ENCODE results near the gene ERO1A. TPM values are rescaled to one million over a fixed set of nuclear protein-coding genes. Genes with fewer than 3 reads are reported as not detected.

ERO1A gene
- total and polyA plus RNA-seq, 9 of the 15 experiments (the other 6 are each of a cell fraction or from before 2014, with no cell fraction given): 11.0 to 46.2 (median 27.6) TPM

DNA sequence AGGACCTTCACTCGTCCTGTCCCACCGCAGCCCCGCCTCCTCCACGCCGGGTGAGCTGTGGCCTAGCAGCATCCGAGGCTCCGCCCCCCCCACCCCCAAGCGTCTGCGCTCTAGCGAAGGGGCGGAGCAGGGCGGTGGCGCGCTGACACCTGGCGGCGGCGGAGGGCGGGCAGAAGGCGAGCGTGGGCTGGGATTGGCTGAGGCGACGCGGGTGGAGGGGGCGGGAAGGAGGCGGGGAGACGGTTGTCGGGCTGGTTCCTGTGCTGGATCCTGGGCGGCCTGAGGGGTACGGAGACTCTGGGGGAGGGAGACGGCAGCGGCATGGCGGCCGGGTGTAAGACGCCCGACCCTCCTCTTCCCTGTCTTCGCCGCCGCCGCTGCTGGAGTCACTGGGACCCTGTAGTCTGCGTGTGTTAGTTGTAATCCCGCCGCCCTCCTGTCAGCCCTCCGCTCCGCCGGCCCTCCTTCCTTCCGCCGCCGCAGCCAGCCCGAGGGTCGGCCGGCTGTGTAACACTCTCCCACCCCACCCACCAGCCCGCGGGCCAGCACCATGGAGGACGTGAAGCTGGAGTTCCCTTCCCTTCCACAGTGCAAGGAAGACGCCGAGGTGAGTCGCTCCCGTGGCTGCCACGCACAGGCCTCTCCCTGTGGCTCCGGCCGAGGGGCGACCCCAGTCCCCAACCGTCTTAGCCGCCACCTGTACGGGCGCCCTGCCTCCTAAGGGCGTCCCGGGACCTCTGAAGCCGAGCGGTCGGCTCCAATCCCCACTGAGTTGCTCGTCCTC lies 34.8 kb upstream of the ERO1A start, which contains the start of gene STYX (continued):
- TF ChIP-seq NRF1 (conservative IDR thresholded peaks at IDR 0.05 in 1 of 2, IDR thresholded peaks at IDR 0.05 in 1 of 2) (peak; percentile 89 to 91), HDGF (IDR thresholded peaks at IDR 0.05) (0 out of 2 replicates have a peak, but pooled peaks have one; percentile 22), ESRRA (IDR thresholded peaks at IDR 0.05; ENCODE audit: borderline replicate concordance, low read depth) (peak; percentile 37; the same call in 1 of the 2 replicates), CREB1 (IDR thresholded peaks at IDR 0.05) (peak; percentile 51; the same call in 1 of the 2 replicates), CREB1 (CRISPR knock-in tag; IDR thresholded peaks at IDR 0.05) (peak; percentile 62; the same call in 1 of the 2 replicates), KDM5B (IDR thresholded peaks at IDR 0.05; ENCODE audit: insufficient replicate concordance, low read depth, low read length) (peak; percentile 62), TCF7 (IDR thresholded peaks at IDR 0.05; ENCODE audit: borderline replicate concordance) (0 out of 2 replicates have a peak, but pooled peaks have one; percentile 29), TGIF2 (CRISPR knock-in tag; IDR thresholded peaks at IDR 0.05) (0 out of 2 replicates have a peak, but pooled peaks have one; percentile 52), BHLHE40 (IDR thresholded peaks at IDR 0.05; ENCODE audit: low read length) (no peak), RBM25 (IDR thresholded peaks at IDR 0.05; ENCODE audit: low read depth, low read length, severe bottlenecking) (peak; percentile 35), GMEB1 (CRISPR knock-in tag; IDR thresholded peaks at IDR 0.05) (peak; percentile 84), VEZF1 (CRISPR knock-in tag; IDR thresholded peaks at IDR 0.05) (peak; percentile 84), ETV5 (CRISPR knock-in tag; IDR thresholded peaks at IDR 0.05; ENCODE audit: low read depth) (no peak), RBBP5 (IDR thresholded peaks at IDR 0.05; ENCODE audit: borderline replicate concordance, insufficient read depth, low read length, poor library complexity, severe bottlenecking) (peak; percentile 55), PHB2 (IDR thresholded peaks at IDR 0.05; ENCODE audit: low read depth) (no peak), ZNF133 (CRISPR knock-in tag; IDR thresholded peaks at IDR 0.05) (no peak), CTBP1 (IDR thresholded peaks at IDR 0.05; ENCODE audit: borderline replicate concordance) (0 out of 2 replicates have a peak, but pooled peaks have one; percentile 22), RB1 (IDR thresholded peaks at IDR 0.05; ENCODE audit: low read depth) (0 out of 2 replicates have a peak, but pooled peaks have one; percentile 39), SAFB (IDR thresholded peaks at IDR 0.05; ENCODE audit: borderline replicate concordance, low read depth, low read length) (peak; percentile 23; the same call in 1 of the 2 replicates)
- TF ChIP-seq, protein P1, sequence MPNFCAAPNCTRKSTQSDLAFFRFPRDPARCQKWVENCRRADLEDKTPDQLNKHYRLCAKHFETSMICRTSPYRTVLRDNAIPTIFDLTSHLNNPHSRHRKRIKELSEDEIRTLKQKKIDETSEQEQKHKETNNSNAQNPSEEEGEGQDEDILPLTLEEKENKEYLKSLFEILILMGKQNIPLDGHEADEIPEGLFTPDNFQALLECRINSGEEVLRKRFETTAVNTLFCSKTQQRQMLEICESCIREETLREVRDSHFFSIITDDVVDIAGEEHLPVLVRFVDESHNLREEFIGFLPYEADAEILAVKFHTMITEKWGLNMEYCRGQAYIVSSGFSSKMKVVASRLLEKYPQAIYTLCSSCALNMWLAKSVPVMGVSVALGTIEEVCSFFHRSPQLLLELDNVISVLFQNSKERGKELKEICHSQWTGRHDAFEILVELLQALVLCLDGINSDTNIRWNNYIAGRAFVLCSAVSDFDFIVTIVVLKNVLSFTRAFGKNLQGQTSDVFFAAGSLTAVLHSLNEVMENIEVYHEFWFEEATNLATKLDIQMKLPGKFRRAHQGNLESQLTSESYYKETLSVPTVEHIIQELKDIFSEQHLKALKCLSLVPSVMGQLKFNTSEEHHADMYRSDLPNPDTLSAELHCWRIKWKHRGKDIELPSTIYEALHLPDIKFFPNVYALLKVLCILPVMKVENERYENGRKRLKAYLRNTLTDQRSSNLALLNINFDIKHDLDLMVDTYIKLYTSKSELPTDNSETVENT (CRISPR knock-in tag; IDR thresholded peaks at IDR 0.05): peak; percentile 63; the same call in 1 of the 2 replicates

Measured in K562 (cell line).